Activated CD4-positive, alpha-beta memory T cell treated with anti-CD3 and anti-CD28 coated beads, Interleukin-2, amount 10 ng/mL, durations not matched to agents 7 days and 5 days (primary cell): ENCODE data around the gene SRGAP1. TPM values are rescaled to one million over a fixed set of nuclear protein-coding genes. Genes with fewer than 3 reads are reported as not detected.
"Not testable (repeated sequence)": the region's sequence is repeated elsewhere in the genome, so short reads cannot be mapped to it uniquely, and the experiment has no call there.

Experiments
- CTCF ChIA-PET: fragments of 350-600 bp; sonication (Branson Sonifier 250); formaldehyde crosslinking; loops from one replicate; lab custom pipeline; 2021; ENCODE audit warnings: antibody characterized with exemption, inconsistent platforms; lab: Charles Lee
- POLR2A ChIA-PET: fragments of 350-600 bp; sonication (Branson Sonifier 250); formaldehyde crosslinking; loops from one replicate; lab custom pipeline; 2021; ENCODE audit warnings: antibody characterized with exemption; lab: Charles Lee
- DNase-seq: peaks from one replicate; pipeline ENCODE4 v3.0.0-alpha.2; 2020
- H3K27ac Mint-ChIP-seq: one replicate; pipeline ENCODE4 v1.8.0; 2021; ENCODE audit warnings: mild to moderate bottlenecking, mixed read lengths
- H3K27me3 Mint-ChIP-seq: one replicate; pipeline ENCODE4 v1.8.0; 2021; ENCODE audit warnings: mixed read lengths
- H3K36me3 Mint-ChIP-seq: one replicate; pipeline ENCODE4 v1.8.0; 2021; ENCODE audit warnings: low read depth, mixed read lengths
- H3K4me1 Mint-ChIP-seq: one replicate; pipeline ENCODE4 v1.8.0; 2021; ENCODE audit warnings: mixed read lengths
- H3K4me3 Mint-ChIP-seq: one replicate; pipeline ENCODE4 v1.8.0; 2021; ENCODE audit warnings: mild to moderate bottlenecking, mixed read lengths
- H3K9me3 Mint-ChIP-seq: one replicate; pipeline ENCODE4 v1.8.0; 2021; ENCODE audit warnings: mixed read lengths
- total RNA-seq, 2 experiments: library from RNA; stranded (reverse); gene quantifications; one replicate each; pipeline ENCODE4 v1.2.3, GENCODE V29; 2021

The SRGAP1 gene
- total RNA-seq, 2 experiments from 2014 or later, result not detected

- CTCF ChIA-PET, result no interaction called here
- H3K4me3 Mint-ChIP-seq, result no peak overlapping the region
These were observed 28.5 kb upstream of the SRGAP1 start for GRCh38 chr12:63816031-63816430.

GRCh38 chr12:63820427-63820826 lies 24.1 kb upstream of the SRGAP1 start:
- Mint-ChIP-seq H3K36me3 (no peaks in the 10 kb centered on the region), H3K4me3 (no peak overlapping the region), H3K27me3 (peaks cover 27% of the 10 kb centered on the region), H3K4me1 (peaks cover 11% of the 10 kb centered on the region), H3K27ac (no peak overlapping the region), H3K9me3 (peaks cover 3% of the 10 kb centered on the region)
- DNase-seq, result no peak
- POLR2A ChIA-PET, result no interaction called here
- CTCF ChIA-PET, result interaction anchor here (0.7 kb wide), 1 partner anchor 23 kb away, joined by 3 read pairs; no protein-coding TSS in a partner anchor

More at GRCh38 chr12:63816031-63816430, 28.5 kb upstream of the SRGAP1 start:
- Mint-ChIP-seq H3K36me3 (no peaks in the 10 kb centered on the region), H3K27ac (no peak overlapping the region), H3K27me3 (peaks cover 8% of the 10 kb centered on the region), H3K9me3 (peaks cover 3% of the 10 kb centered on the region), H3K4me1 (peaks cover 10% of the 10 kb centered on the region)
- DNase-seq, result no peak
- POLR2A ChIA-PET, result no interaction called here

DNA sequence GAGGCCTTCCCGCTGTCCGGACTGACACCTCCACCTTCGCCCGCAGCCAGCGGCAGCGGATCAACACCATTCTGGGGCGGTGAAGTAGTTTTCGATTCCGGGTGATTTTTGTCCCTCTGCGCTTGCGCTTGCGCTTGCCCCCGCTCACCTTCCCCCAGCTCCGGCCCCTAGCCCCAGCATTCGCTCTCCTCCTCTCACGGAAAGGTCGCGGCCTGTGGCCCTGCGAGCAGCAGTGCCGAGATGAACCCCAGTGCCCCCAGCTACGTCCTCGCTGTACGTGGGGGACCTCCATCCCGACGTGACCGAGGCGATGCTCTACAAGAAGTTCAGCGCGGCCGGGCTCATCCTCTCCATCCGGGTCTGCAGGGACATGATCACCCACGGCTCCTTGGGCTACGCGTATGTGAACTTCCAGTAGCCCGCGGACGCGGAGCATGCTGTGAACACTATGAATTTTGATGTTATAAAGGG lies 22.7 kb upstream of the SRGAP1 start:
- CTCF ChIA-PET, result interaction anchor here (1.1 kb wide), 1 partner anchor 396 kb away, joined by 3 read pairs; no protein-coding TSS in a partner anchor
- Mint-ChIP-seq H3K27me3 (peaks cover 27% of the 10 kb centered on the region), H3K36me3 (no peaks in the 10 kb centered on the region), H3K27ac (no peak overlapping the region), H3K4me1 (peaks cover 6% of the 10 kb centered on the region), H3K4me3 (peak overlapping the region; percentile 61), H3K9me3 (peaks cover 3% of the 10 kb centered on the region)
- no peak for DNase-seq
- POLR2A ChIA-PET, result no interaction called here

- ChIA-PET POLR2A (no interaction called here), CTCF (interaction anchor here (1.1 kb wide), 1 partner anchor 396 kb away, joined by 3 read pairs; no protein-coding TSS in a partner anchor)
- DNase-seq, result no peak
- Mint-ChIP-seq H3K9me3 (no peaks in the 10 kb centered on the region), H3K4me1 (peaks cover 6% of the 10 kb centered on the region), H3K27me3 (peaks cover 27% of the 10 kb centered on the region), H3K36me3 (no peaks in the 10 kb centered on the region), H3K4me3 (no peak overlapping the region), H3K27ac (no peak overlapping the region)
These were observed 22.1 kb upstream of the SRGAP1 start for GRCh38 chr12:63822352-63822751.

GRCh38 chr12:63823040-63823439 lies 21.5 kb upstream of the SRGAP1 start:
- DNase-seq, result no peak
- H3K36me3 Mint-ChIP-seq, result no peaks in the 10 kb centered on the region
- POLR2A ChIA-PET, result no interaction called here
- H3K27ac Mint-ChIP-seq, result no peak overlapping the region
- peaks cover 27% of the 10 kb centered on the region for H3K27me3 Mint-ChIP-seq
- H3K9me3 Mint-ChIP-seq, result no peaks in the 10 kb centered on the region
- CTCF ChIA-PET, result interaction anchor here (0.9 kb wide), 1 partner anchor 14 kb away, joined by 3 read pairs; no protein-coding TSS in a partner anchor
- no peak overlapping the region for H3K4me3 Mint-ChIP-seq
- peaks cover 6% of the 10 kb centered on the region for H3K4me1 Mint-ChIP-seq

GRCh38 chr12:63826006-63826585 lies 18.4 kb upstream of the SRGAP1 start:
- Mint-ChIP-seq H3K4me1 (peaks cover 6% of the 10 kb centered on the region), H3K27ac (no peak overlapping the region), H3K36me3 (no peaks in the 10 kb centered on the region), H3K9me3 (no peaks in the 10 kb centered on the region), H3K4me3 (no peak overlapping the region), H3K27me3 (peaks cover 19% of the 10 kb centered on the region)
- ChIA-PET CTCF (interaction anchor here (0.9 to 1.4 kb wide), 3 partner anchors 17 to 433 kb away, joined by 3 to 4 read pairs (median 4); no protein-coding TSS in a partner anchor), POLR2A (no interaction called here)
- no peak for DNase-seq

- Mint-ChIP-seq H3K4me3 (no peak overlapping the region), H3K36me3 (no peaks in the 10 kb centered on the region), H3K27ac (no peak overlapping the region), H3K9me3 (no peaks in the 10 kb centered on the region), H3K27me3 (peaks cover 10% of the 10 kb centered on the region), H3K4me1 (no peaks in the 10 kb centered on the region)
- ChIA-PET POLR2A (no interaction called here), CTCF (no interaction called here)
- no peak for DNase-seq
These were observed 15.6 kb upstream of the SRGAP1 start for GRCh38 chr12:63828867-63829266.

DNA sequence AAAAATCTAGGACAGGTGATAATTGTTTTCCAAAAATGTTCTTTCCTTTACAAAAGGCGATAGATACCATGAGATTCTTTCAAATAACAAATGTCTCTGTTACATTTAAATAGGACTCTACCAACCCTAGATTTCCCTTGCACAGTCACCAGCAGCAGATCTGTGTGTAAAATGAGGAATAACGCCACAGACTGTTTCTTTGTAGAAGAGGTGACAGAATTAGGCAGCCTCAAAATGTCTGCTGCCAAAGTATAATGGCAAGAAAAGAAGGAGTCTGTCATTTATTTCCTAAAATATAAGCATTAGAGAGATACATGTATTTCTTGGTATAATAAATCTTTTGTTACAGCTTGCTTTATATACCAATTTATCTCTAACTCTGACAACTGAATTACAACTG lies 8.5 kb upstream of the SRGAP1 start:
- CTCF ChIA-PET, result interaction anchor here (1.2 to 1.3 kb wide), 3 partner anchors 9 to 423 kb away, joined by 3 to 4 read pairs (median 3); partner anchors contain the start of gene SRGAP1
- Mint-ChIP-seq H3K4me1 (no peaks in the 10 kb centered on the region), H3K27ac (no peak overlapping the region), H3K4me3 (no peak overlapping the region), H3K9me3 (no peaks in the 10 kb centered on the region), H3K27me3 (peaks cover 15% of the 10 kb centered on the region), H3K36me3 (no peaks in the 10 kb centered on the region)
- DNase-seq, result no peak
- POLR2A ChIA-PET, result no interaction called here

- no peak for DNase-seq
- no peak overlapping the region for H3K4me3 Mint-ChIP-seq
- no peaks in the 10 kb centered on the region for H3K9me3 Mint-ChIP-seq
- no peak overlapping the region for H3K27ac Mint-ChIP-seq
- H3K27me3 Mint-ChIP-seq, result peaks cover 15% of the 10 kb centered on the region
- ChIA-PET CTCF (interaction anchor here (0.7 to 1.5 kb wide), 3 partner anchors 14 to 420 kb away, joined by 3 read pairs; no protein-coding TSS in a partner anchor), POLR2A (no interaction called here)
- no peaks in the 10 kb centered on the region for H3K36me3 Mint-ChIP-seq
- no peaks in the 10 kb centered on the region for H3K4me1 Mint-ChIP-seq
These were observed 7.6 kb upstream of the SRGAP1 start for GRCh38 chr12:63836936-63837335.

DNA sequence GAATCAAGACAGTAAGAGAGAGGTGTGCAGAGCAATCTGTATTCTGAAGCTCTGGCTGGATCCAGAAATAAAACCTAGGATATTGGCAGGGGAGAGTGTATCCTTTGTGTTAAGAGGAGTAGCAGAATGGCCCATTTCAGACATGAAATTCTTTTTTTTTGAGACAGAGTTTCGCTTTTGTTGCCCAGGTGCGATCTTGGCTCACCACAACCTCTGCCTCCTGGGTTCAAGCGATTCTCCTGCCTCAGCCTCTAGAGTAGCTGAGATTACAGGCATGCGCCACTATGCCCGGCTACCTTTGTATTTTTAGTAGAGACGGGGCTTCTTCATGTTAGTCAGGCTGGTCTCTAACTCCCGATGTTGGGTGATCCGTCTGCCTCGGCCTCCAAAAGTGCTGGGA lies 6.1 kb upstream of the SRGAP1 start:
- H3K9me3 Mint-ChIP-seq, result no peaks in the 10 kb centered on the region
- POLR2A ChIA-PET, result no interaction called here
- H3K27me3 Mint-ChIP-seq, result peaks cover 18% of the 10 kb centered on the region
- CTCF ChIA-PET, result interaction anchor here (1.0 kb wide), 1 partner anchor 419 kb away, joined by 5 read pairs; no protein-coding TSS in a partner anchor
- no peak for DNase-seq
- H3K27ac Mint-ChIP-seq, result no peak overlapping the region
- H3K4me1 Mint-ChIP-seq, result peaks cover 3% of the 10 kb centered on the region
- H3K4me3 Mint-ChIP-seq, result no peak overlapping the region
- H3K36me3 Mint-ChIP-seq, result no peaks in the 10 kb centered on the region

- CTCF ChIA-PET, result interaction anchor here (0.6 to 0.8 kb wide), 2 partner anchors 11 to 442 kb away, joined by 3 read pairs; no protein-coding TSS in a partner anchor
- POLR2A ChIA-PET, result no interaction called here
- peaks cover 31% of the 10 kb centered on the region for H3K27me3 Mint-ChIP-seq
- no peaks in the 10 kb centered on the region for H3K9me3 Mint-ChIP-seq
- no peak overlapping the region for H3K4me3 Mint-ChIP-seq
- peaks cover 10% of the 10 kb centered on the region for H3K4me1 Mint-ChIP-seq
- no peaks in the 10 kb centered on the region for H3K36me3 Mint-ChIP-seq
- DNase-seq, result no peak
- no peak overlapping the region for H3K27ac Mint-ChIP-seq
These were observed 3.5 kb upstream of the SRGAP1 start for GRCh38 chr12:63841011-63841410.

DNA sequence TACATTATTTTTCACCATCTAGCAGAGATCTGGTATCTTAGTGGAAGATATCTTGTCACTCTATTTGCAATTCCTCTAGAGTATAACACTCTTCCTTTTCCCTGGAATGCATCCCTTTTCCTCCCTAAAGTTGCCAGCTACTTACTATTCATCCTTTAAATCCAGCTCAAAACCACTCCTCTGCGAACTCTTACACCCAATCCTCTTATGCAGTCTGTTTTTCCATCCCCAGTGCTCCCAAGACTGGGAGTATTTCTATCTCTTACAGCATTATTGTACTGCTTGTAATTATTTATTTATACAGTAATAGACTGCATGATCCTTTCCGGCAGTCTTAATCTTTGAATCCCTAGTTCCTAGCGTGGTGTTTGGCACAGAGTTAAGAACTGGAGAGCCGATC lies 2.9 kb upstream of the SRGAP1 start:
- H3K27ac Mint-ChIP-seq, result no peak overlapping the region
- ChIA-PET POLR2A (no interaction called here), CTCF (no interaction called here)
- H3K4me3 Mint-ChIP-seq, result no peak overlapping the region
- peaks cover 10% of the 10 kb centered on the region for H3K4me1 Mint-ChIP-seq
- no peak for DNase-seq
- H3K9me3 Mint-ChIP-seq, result no peaks in the 10 kb centered on the region
- no peaks in the 10 kb centered on the region for H3K36me3 Mint-ChIP-seq
- H3K27me3 Mint-ChIP-seq, result peaks cover 35% of the 10 kb centered on the region

GRCh38 chr12:63842750-63843149 lies 1.8 kb upstream of the SRGAP1 start:
- H3K4me3 Mint-ChIP-seq, POLR2A ChIA-PET, H3K27ac Mint-ChIP-seq, H3K9me3 Mint-ChIP-seq, H3K36me3 Mint-ChIP-seq, H3K4me1 Mint-ChIP-seq, DNase-seq: not testable (repeated sequence)
- H3K27me3 Mint-ChIP-seq, result peaks cover 34% of the 10 kb centered on the region
- CTCF ChIA-PET, result interaction anchor here (0.7 kb wide), 1 partner anchor 16 kb away, joined by 4 read pairs; no protein-coding TSS in a partner anchor
